AG09319 (cell line): ENCODE measurements around the gene GPRIN1.

Source experiments
- DNase-seq: peaks from one replicate; pipeline ENCODE4 v3.0.0-alpha.2; 2010; ENCODE audit warnings: low read depth; ENCODE audit errors: extremely low read depth
- TF ChIP-seq, protein P1 (sequence below): IDR thresholded peaks from 2 replicates; pipeline ENCODE4 v1.5.1; 2011; ENCODE audit warnings: low read depth, mild to moderate bottlenecking, inconsistent platforms, low read length, moderate library complexity

GPRIN1 gene

DNA sequence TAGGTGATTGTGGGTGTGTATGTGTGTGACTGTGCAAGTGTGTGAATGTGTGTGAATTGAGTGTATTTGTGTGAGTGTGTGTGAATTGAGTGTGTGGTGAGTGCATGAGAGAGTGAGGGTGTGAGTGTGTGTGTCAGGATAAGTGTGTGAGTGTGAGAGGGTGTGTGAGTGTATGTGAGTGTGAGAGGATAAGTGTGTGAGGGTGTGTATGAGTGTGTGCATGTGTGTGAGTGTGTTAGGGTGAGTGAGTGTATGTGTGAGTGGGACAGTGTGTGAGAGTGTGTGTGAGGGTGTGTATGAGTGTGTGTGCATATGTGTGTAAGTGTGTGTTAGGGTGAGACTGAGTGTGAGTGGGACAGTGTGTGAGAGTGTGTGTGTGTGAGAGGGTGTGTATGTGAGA is 21.7 kb downstream of the GPRIN1 start:
- TF ChIP-seq, protein P1, sequence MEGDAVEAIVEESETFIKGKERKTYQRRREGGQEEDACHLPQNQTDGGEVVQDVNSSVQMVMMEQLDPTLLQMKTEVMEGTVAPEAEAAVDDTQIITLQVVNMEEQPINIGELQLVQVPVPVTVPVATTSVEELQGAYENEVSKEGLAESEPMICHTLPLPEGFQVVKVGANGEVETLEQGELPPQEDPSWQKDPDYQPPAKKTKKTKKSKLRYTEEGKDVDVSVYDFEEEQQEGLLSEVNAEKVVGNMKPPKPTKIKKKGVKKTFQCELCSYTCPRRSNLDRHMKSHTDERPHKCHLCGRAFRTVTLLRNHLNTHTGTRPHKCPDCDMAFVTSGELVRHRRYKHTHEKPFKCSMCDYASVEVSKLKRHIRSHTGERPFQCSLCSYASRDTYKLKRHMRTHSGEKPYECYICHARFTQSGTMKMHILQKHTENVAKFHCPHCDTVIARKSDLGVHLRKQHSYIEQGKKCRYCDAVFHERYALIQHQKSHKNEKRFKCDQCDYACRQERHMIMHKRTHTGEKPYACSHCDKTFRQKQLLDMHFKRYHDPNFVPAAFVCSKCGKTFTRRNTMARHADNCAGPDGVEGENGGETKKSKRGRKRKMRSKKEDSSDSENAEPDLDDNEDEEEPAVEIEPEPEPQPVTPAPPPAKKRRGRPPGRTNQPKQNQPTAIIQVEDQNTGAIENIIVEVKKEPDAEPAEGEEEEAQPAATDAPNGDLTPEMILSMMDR, result no peak
- no peak for DNase-seq

DNA sequence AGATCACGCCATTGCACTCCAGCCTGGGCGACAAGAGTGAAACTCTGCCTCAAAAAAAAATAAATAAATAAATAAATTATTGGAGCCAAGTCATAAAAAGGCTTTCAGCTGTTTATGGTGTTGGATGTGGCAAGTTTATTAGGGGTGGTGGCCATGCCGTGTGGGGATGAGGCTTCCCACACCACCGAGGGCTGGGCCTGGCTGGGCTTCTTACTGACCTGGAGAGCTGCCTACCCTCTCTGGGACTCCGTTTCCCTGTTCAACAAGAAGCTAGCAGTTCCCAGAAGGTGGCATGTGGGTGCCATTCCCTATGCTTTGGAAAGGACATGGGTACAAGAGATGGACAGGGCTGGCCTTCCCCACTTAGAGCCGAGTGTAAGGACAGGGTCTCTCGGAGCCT is 22.6 kb downstream of the GPRIN1 start:
- TF ChIP-seq, protein P1, result no peak
- DNase-seq, result no peak

DNA sequence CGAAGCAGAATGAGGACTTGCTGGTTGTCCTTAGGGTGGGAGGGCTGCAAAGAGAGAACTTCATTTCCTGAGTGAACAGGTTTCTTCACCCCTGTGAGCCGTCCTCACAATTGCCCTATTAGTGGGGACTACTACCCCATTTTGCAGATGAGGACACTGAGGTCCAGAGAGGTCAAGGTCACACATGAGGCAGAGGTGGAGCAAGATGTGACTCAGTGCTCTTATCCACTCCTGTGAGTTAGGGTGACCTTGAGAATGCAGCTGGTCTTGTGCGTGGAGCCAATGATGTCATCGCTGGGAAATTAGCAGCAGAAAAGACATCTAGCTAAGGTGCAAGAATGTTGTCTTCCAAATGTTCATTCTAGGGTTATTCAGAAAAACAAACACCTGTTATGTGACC is 26.9 kb downstream of the GPRIN1 start:
- no peak for DNase-seq
- TF ChIP-seq, protein P1, result no peak

DNA sequence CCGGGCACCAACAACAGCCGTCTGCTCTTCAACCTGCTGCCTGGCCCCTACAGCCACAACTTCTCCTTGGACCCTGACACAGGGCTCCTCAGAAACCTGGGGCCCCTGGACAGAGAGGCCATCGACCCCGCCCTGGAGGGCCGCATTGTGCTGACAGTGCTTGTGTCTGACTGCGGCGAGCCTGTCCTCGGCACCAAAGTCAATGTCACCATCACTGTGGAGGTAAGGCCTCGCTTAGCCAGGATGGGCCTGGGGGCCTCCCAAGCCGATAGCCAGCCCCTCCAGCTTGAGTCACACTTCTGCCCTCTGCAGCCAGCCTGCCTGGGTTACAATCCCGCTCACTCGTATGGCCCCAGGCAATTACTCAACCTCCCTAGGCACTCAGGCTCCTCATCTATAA is 28.6 kb downstream of the GPRIN1 start:
- TF ChIP-seq, protein P1, result no peak
- no peak for DNase-seq

DNA sequence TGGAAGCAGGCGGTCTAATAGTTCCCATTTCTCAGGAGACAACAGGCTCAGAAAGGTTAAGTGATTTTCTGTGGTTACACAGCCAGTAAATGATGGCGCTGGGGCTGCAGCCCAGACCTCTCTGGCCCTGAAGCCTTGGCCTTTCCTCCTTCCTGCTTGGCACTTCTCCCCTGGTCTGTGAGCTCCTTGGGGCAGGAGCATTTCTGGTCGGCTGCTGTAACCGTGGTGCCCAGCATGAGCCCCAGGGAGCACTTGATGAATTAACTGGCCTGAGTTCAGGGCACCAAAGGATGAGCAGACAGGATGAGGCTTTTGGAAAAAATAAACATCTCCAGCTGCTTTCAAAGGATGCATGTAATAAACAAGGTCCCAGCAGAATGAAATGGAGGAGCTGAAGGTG is 30.6 kb downstream of the GPRIN1 start:
- no peak for DNase-seq
- TF ChIP-seq, protein P1, result no peak

DNA sequence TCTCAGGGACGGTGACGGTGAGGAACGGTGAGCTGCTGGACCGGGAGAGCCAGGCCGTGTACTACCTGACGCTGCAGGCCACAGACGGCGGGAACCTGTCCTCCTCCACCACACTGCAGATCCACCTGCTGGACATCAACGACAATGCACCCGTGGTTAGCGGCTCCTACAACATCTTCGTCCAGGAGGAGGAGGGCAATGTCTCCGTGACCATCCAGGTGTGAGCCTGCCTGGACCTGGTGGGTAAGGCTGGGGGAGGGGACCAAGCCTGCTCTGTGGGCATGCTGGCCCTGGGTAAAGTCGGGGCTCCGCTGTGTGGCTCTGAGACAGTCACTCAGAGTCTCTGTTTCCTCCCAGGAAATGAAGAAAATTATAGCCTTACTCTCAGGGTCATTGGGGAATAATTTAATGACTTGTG is 31.6 kb downstream of the GPRIN1 start:
- DNase-seq, result no peak
- TF ChIP-seq, protein P1, result peak; percentile 38

DNA sequence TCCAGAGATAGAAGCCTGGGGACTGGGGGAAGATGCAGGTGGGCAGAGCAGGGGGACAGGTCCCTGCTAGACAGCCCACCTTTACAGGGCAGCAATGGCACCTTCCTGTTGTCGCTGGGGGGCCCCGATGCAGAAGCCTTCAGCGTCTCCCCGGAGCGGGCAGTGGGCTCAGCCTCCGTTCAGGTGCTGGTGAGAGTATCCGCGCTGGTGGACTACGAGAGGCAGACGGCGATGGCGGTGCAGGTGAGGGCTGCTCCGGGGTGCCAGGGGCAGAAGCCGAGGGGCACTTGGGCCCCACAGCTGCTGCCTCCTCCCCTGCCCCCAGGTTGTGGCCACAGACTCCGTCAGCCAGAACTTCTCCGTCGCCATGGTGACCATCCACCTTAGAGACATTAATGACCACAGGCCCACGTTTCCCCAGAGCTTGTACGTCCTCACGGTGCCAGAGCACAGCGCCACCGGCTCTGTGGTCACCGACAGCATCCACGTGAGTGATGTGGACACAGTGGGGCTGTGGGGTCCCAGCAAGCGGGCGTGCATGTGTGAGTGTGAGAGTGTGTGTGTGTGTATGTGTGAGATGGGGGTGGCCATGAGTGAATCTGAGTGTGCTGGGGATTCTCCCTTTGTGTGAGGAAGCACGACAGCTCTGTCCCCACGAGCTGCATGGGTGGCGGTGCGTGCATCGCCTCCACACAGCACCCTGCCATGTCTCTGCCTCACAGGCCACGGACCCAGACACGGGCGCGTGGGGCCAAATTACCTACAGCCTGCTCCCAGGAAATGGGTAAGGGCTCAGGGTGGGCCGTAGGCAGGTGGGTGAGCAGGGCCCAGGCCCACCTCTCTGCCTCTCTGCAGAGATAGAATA is 32.4 kb downstream of the GPRIN1 start:
- TF ChIP-seq, protein P1, result no peak
- no peak for DNase-seq
